Natural killer cell (primary cell): ENCODE data around the gene COPG2. TPM values are rescaled to one million over a fixed set of nuclear protein-coding genes. Genes with fewer than 3 reads are reported as not detected.

Source experiments
- ATAC-seq, 3 donors: fragments of 150-1000 bp in 2 of 3; fragments of 200-7000 bp in 1 of 3; cut with Tn5 transposase; 1 replicate in 1 of 3; 2 replicates in 2 of 3; pipeline ENCODE4 v1.10.0; 2021; ENCODE audit warnings: mild to moderate bottlenecking in 2 of 3, moderate library complexity in 2 of 3
- DNase-seq, 2 donors: peaks; one replicate each; pipeline versions ENCODE4 v3.0.0 to v3.0.0-alpha.2; 2013 to 2021; ENCODE audit warnings: mixed read lengths in 1 of 2
- H3K27ac ChIP-seq: one replicate; pipeline ENCODE4 v1.5.1; 2013; ENCODE audit warnings: mild to moderate bottlenecking, low read length
- H3K27me3 ChIP-seq: one replicate; pipeline ENCODE4 v1.6.1; 2013; ENCODE audit warnings: low read length; ENCODE audit not compliant: control insufficient read depth, insufficient read depth
- H3K36me3 ChIP-seq: one replicate; pipeline ENCODE4 v1.6.1; 2013; ENCODE audit warnings: low read length; ENCODE audit not compliant: control insufficient read depth, insufficient read depth
- H3K4me1 ChIP-seq: one replicate; pipeline ENCODE4 v1.6.1; 2013; ENCODE audit warnings: low read length; ENCODE audit not compliant: control insufficient read depth, insufficient read depth
- H3K4me3 ChIP-seq: one replicate; pipeline ENCODE4 v1.5.1; 2013; ENCODE audit warnings: low read length
- H3K9me3 ChIP-seq: one replicate; pipeline ENCODE4 v1.6.1; 2013; ENCODE audit warnings: low read length; ENCODE audit not compliant: control insufficient read depth, insufficient read depth
- H3K27ac Mint-ChIP-seq, 2 donors: one replicate each; pipeline ENCODE4 v1.8.0; 2022; ENCODE audit warnings: mild to moderate bottlenecking in 2 of 2, mixed read lengths in 2 of 2, moderate library complexity in 1 of 2
- H3K27me3 Mint-ChIP-seq, 2 donors: one replicate each; pipeline ENCODE4 v1.8.0; 2022; ENCODE audit warnings: low read depth in 2 of 2, mixed read lengths in 2 of 2
- H3K36me3 Mint-ChIP-seq: one replicate; pipeline ENCODE4 v1.8.0; 2022; ENCODE audit warnings: mixed read lengths
- H3K4me1 Mint-ChIP-seq, 2 donors: one replicate each; pipeline ENCODE4 v1.8.0; 2022; ENCODE audit warnings: mixed read lengths in 2 of 2
- H3K4me3 Mint-ChIP-seq: one replicate; pipeline ENCODE4 v1.8.0; 2022; ENCODE audit warnings: mild to moderate bottlenecking, moderate library complexity, mixed read lengths
- H3K9me3 Mint-ChIP-seq, 2 donors: one replicate each; pipeline ENCODE4 v1.8.0; 2022; ENCODE audit warnings: mixed read lengths in 2 of 2
- WGBS: methylation state at CpG from one replicate; pipeline ENCODE4 v1.1.7; 2013; ENCODE audit warnings: missing lambda C conversion rate; ENCODE audit not compliant: insufficient coverage; 5-methylcytosine and 5-hydroxymethylcytosine counted together
- intact Hi-C: fragments of 100-400 bp; cut with micrococcal nuclease; formaldehyde crosslinking; loops from one replicate; pipeline ENCODE4 v1.14.2; 2022
- total RNA-seq, 4 donors: library from RNA; stranded (reverse); fragments of 120-200 nt in 1 of 4; gene quantifications; one replicate each; pipeline versions ENCODE4 v1.2.3 to v1.2.4, GENCODE V29; 2013 to 2022
- TF ChIP-seq, protein P1 (sequence below): fragments of 200-600 bp; IDR thresholded peaks from one replicate; pipeline ENCODE4 v1.8.0; 2022; ENCODE audit warnings: antibody characterized with exemption

COPG2 gene
- total RNA-seq, 3 donors from 2014 or later (not counting 1 experiment from before 2014, with no cell fraction given): 6.6 to 9.1 (median 8.9) TPM

- no peak for ATAC-seq
- no peaks in the 10 kb centered on the region for H3K27me3 ChIP-seq
- H3K4me1 ChIP-seq: peaks cover 6% of the 10 kb centered on the region
- Mint-ChIP-seq H3K4me1 (peaks cover 17 to 20% of the 10 kb centered on the region in 2 donors), H3K9me3 (no peaks in the 10 kb centered on the region), H3K27me3 (peaks cover 14 to 21% of the 10 kb centered on the region in 2 donors), H3K4me3 (no peak overlapping the region), H3K27ac (no peak overlapping the region), H3K36me3 (no peaks in the 10 kb centered on the region)
- no peak overlapping the region for H3K27ac ChIP-seq
- WGBS: 100% methylated on average over 4 of the region's 4 CpGs
- DNase-seq: no peak
- TF ChIP-seq, protein P1, sequence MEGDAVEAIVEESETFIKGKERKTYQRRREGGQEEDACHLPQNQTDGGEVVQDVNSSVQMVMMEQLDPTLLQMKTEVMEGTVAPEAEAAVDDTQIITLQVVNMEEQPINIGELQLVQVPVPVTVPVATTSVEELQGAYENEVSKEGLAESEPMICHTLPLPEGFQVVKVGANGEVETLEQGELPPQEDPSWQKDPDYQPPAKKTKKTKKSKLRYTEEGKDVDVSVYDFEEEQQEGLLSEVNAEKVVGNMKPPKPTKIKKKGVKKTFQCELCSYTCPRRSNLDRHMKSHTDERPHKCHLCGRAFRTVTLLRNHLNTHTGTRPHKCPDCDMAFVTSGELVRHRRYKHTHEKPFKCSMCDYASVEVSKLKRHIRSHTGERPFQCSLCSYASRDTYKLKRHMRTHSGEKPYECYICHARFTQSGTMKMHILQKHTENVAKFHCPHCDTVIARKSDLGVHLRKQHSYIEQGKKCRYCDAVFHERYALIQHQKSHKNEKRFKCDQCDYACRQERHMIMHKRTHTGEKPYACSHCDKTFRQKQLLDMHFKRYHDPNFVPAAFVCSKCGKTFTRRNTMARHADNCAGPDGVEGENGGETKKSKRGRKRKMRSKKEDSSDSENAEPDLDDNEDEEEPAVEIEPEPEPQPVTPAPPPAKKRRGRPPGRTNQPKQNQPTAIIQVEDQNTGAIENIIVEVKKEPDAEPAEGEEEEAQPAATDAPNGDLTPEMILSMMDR: no peak
- H3K4me3 ChIP-seq: no peak overlapping the region
- intact Hi-C loops: no loop called here
- H3K9me3 ChIP-seq: no peaks in the 10 kb centered on the region
- no peaks in the 10 kb centered on the region for H3K36me3 ChIP-seq
Observed at GRCh38 chr7:130672146-130672545, 3.6 kb upstream of the COPG2 start.

- intact Hi-C loops: loop anchor here (5.0 kb wide), 1 partner anchor 597 kb away; the partner anchor contains the start of gene KLHDC10
- peak overlapping the region; percentile 72 to 81 for H3K27ac Mint-ChIP-seq
- Histone ChIP-seq H3K4me3 (peak overlapping the region; percentile 75), H3K9me3 (no peaks in the 10 kb centered on the region), H3K27me3 (no peaks in the 10 kb centered on the region), H3K4me1 (peaks cover 6% of the 10 kb centered on the region), H3K36me3 (no peaks in the 10 kb centered on the region), H3K27ac (peak overlapping the region; percentile 27)
- no peaks in the 10 kb centered on the region for H3K9me3 Mint-ChIP-seq
- peak in 1 of 2 donors; percentile 45 for DNase-seq
- TF ChIP-seq, protein P1: no peak
- no peaks in the 10 kb centered on the region for H3K36me3 Mint-ChIP-seq
- no peak for ATAC-seq
- peaks cover 17 to 21% of the 10 kb centered on the region in 2 donors for H3K4me1 Mint-ChIP-seq
- peak overlapping the region; percentile 88 for H3K4me3 Mint-ChIP-seq
- WGBS: 3% methylated on average over 10 of the region's 12 CpGs
- peaks cover 7 to 14% of the 10 kb centered on the region in 2 donors for H3K27me3 Mint-ChIP-seq
Observed at GRCh38 chr7:130669085-130669700, 645 bp upstream of the COPG2 start.

GRCh38 chr7:130667593-130668257 lies 823 bp downstream of the COPG2 start:
- peak in 1 of 2 donors; percentile 36 for DNase-seq
- peak overlapping the region; percentile 34 for H3K27ac ChIP-seq
- intact Hi-C loops: loop anchor here (5.0 kb wide), 1 partner anchor 595 kb away; the partner anchor contains the start of gene KLHDC10
- no peaks in the 10 kb centered on the region for H3K36me3 Mint-ChIP-seq
- H3K4me1 Mint-ChIP-seq: peaks cover 17 to 21% of the 10 kb centered on the region in 2 donors
- H3K27ac Mint-ChIP-seq: peak overlapping the region; percentile 47 to 81
- TF ChIP-seq, protein P1: no peak
- H3K9me3 ChIP-seq: no peaks in the 10 kb centered on the region
- ATAC-seq: no peak
- no peaks in the 10 kb centered on the region for H3K9me3 Mint-ChIP-seq
- H3K4me3 Mint-ChIP-seq: peak overlapping the region; percentile 89
- peaks cover 4 to 6% of the 10 kb centered on the region in 2 donors for H3K27me3 Mint-ChIP-seq
- peak overlapping the region; percentile 78 for H3K4me3 ChIP-seq
- WGBS: 29% methylated on average over 19 of the region's 19 CpGs
- peaks cover 6% of the 10 kb centered on the region for H3K4me1 ChIP-seq
- H3K27me3 ChIP-seq: no peaks in the 10 kb centered on the region
- H3K36me3 ChIP-seq: peaks cover 1% of the 10 kb centered on the region
